ENCODE measurements around the gene SPAG6.
"Not testable (repeated sequence)": the region's sequence is repeated elsewhere in the genome, so short reads cannot be mapped to it uniquely, and the experiment has no call there.

SPAG6 gene

GRCh38 chr10:22345301-22346095, at the start of gene SPAG6:
TSS of gene SPAG6 (plus strand) at chr10:22345496. CDS start at chr10:22345612, 116 bp downstream.
- DNase-seq (ENCODE audit: low read depth in 3 of 3) = no peak

DNA sequence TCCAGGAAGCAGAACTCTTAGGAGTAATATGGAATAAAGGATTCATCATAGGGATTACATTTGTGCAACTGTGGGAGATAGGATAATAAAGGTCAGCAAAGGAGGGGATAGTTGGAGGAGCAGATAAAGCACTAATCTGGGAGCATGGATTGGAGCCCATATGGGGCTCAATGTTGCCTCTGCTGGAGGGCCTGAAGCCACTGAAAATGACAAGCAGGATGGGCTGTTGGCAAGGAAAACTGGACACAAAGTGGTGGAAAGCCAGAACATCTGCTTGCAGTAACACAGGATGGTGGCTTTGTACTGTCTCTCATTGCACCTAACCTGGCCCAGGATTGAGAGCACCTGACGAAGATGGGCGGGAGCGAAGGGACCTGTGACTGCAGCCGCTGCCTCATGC, 44.1 kb upstream of the SPAG6 start:
- DNase-seq (ENCODE audit: low read depth in 3 of 3) = no peak

DNA sequence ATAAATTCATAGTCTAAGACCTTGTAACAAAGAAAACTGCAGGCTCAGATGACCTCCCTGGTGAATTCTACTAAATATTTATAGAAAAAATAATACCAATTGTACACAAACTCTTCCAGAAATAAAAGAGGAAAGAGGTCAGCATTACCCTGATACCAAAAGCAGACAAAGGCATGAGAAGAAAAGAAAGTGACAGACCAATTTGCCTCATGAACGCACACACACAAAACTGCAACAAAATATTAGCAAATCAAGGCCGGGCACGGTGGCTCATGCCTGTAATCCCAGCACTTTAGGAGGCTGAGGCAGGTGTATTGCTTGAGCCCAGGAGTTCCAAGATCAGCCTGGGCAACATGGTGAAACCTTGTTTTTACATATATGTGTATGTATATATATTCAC, 41.8 kb upstream of the SPAG6 start:
- DNase-seq (ENCODE audit: low read depth in 3 of 3) = no peak

GRCh38 chr10:22305721-22306120, 39.6 kb upstream of the SPAG6 start:
- no peak for DNase-seq (ENCODE audit: low read depth in 3 of 3)

DNA sequence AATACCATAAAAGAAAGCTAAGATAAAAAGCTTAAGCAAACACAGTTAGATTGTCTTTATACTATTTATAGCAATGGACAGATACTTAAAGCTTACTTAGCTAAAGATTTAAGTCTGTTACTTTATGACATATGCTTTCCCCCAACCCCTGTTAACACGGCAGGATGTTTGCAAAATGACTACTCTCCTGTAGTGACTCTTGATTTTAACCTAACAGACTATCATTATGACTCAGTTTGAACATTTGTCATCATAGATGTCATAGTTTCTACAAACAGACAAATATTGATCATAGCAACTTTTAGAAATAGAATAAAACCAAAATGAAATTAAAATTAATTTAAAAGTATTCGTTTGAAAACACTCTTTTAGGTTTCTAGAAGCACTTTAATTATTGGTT, 36.9 kb upstream of the SPAG6 start:
- DNase-seq (ENCODE audit: low read depth in 3 of 3) = peak in 1 of 3 experiments; percentile 26

- DNase-seq (ENCODE audit: low read depth in 3 of 3) = no peak
These were observed 35.9 kb upstream of the SPAG6 start for GRCh38 chr10:22309180-22310000.

GRCh38 chr10:22310012-22310411, 35.3 kb upstream of the SPAG6 start:
- not testable (repeated sequence) for DNase-seq (ENCODE audit: low read depth in 3 of 3)

GRCh38 chr10:22310928-22311327, 34.4 kb upstream of the SPAG6 start:
- DNase-seq (ENCODE audit: low read depth in 3 of 3) = no peak

DNA sequence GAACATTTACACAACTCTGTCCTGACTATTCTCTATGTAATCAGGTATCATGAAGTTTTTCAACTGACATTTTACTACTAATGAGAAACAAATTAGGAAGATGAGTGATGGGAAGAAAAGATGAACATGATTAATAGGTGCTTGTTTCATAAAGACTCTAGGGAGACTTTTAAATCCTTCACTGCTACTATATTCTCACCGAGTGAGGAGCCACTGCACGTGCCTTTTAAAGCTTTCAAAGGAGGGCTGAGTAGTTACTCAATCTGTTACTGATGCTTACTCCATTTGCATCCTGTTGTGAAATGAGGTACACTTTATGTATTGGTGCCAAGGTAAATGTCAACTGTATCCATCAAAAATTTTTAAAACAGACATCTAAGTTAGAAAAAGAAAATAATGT, 30.4 kb upstream of the SPAG6 start:
- DNase-seq (ENCODE audit: low read depth in 3 of 3) = no peak

DNA sequence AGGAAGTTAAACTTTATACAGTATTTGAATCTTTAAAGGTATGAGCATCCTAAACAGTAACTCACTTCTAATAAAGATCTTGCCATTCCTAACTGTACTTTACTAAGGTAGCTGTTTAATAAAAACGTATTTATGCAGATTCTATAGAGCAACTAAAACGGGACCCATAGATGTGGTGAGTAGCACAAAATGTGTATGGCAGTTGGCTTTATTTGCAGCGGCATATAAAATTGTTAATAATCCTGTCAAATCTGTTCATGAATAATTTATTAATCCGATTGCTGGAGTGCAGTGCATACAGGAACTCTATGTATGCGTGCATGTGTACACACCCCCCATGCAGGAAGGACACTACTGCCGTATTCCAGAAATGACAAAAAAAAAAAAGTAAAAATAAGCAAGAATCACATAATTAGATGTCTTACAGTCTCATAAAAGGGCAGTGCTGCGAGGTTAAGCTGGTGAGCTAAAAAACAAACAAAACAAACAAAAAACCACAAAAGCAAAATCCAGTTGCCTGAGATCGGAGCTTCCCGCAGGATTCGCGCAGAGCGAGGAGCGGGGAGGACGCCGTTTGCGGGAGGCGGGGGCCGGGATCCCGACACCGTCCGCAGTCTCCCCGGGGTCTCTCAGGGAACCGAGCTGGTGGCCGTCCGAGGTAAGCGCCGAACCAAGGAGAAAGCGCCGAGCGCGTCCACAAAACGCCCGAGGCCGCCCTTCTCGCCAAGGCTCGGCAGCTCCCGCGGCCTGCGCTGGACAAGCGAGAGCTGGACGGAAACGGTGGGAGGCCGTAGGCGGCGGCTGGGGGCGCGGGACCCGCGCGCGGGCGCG, 29.6 kb upstream of the SPAG6 start:
- DNase-seq (ENCODE audit: low read depth in 3 of 3) = no peak

GRCh38 chr10:22316286-22317075, 28.8 kb upstream of the SPAG6 start, which contains the start of gene COMMD3:
TSS of gene COMMD3 (plus strand) at chr10:22316388. CDS start at chr10:22316418, 30 bp downstream.
- DNase-seq (ENCODE audit: low read depth in 3 of 3) = peak in 2 of 3 experiments; percentile 64 to 76

GRCh38 chr10:22317076-22317370, 28.3 kb upstream of the SPAG6 start:
- no peak for DNase-seq (ENCODE audit: low read depth in 3 of 3)

- no peak for DNase-seq (ENCODE audit: low read depth in 3 of 3)
These were observed 27.3 kb upstream of the SPAG6 start for GRCh38 chr10:22317771-22318565.

DNA sequence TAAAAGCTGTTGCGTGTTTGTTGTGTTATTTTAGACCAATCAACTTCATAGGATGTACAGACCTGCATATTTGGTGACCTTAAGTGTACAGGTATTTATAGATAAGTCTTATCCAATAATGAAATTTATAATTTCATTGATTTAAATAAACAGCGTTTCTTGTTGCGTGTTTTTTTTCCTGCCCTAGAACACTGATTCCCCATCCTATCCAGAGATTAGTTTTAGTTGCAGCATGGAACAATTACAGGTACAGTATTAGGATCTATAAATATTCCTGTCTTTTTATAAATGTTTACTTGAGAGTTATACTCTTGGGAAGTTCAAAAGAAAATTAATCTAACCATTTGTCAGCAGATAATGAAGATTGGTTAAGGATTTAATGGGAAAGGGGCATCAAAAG, 26.5 kb upstream of the SPAG6 start:
- DNase-seq (ENCODE audit: low read depth in 3 of 3) = no peak

DNA sequence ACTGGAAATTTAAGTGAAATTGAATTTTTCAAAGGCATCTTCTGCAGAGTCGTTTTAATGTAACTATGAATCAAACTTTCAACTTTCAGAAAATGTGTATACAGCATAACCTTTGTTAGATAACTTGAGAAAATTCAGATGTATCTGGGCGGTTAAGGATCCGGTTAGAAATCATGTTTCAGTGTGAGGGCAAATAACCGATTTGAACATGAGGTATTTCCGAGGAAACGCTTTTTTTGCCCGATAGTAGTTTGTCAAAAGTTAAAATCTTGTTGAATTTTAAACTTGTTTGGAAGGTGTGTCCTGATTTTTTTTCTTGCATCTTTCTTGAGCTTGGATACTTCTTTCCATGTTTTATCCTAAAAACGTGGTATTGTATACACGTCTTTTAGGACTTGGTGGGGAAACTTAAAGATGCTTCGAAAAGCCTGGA, 25.7 kb upstream of the SPAG6 start:
- no peak for DNase-seq (ENCODE audit: low read depth in 3 of 3)

DNA sequence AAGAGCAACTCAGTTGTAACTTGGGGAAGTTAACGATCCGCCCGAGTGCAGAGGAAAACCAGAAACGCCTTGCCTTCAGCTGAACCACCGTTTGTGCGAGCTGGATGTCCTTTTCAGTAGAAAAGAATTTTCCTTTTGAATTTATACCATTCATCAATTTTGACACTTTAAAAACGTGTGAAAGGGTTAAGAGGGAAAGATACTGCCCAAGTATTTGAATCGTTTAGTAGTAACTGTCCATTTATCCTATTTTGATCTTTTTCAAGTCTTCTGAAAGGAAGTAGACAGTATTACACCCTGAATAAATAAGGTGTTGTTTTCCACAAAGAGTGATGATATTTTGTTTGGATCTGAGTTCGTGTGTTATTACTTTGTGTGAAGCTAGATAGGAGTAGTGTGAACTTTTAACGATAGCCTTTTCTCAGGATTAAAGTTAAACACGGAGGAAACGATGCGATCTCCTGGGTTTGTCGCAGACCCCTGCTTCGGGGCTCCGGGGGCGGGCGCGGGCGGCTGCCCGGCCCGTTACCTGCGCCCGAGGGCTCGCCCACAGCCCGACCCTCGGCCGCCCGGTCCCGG, 25.2 kb upstream of the SPAG6 start:
- DNase-seq (ENCODE audit: low read depth in 3 of 3) = no peak

GRCh38 chr10:22320591-22321155, 24.6 kb upstream of the SPAG6 start, which contains the start of gene BMI1:
TSS of gene BMI1 (plus strand) at chr10:22321099. CDS start at chr10:22326450, 5,351 bp downstream.
- peak in 2 of 3 experiments; percentile 55 to 64 for DNase-seq (ENCODE audit: low read depth in 3 of 3)

GRCh38 chr10:22321156-22321923, 24.0 kb upstream of the SPAG6 start:
- peak in 1 of 3 experiments; percentile 50 for DNase-seq (ENCODE audit: low read depth in 3 of 3)

Data from stimulated activated CD4-positive, alpha-beta T cell treated with anti-CD3 and anti-CD28 coated beads, TNF-alpha, amount 100 ng/mL, for 24 hours (primary cell).